Endodermal cell (in vitro differentiated cells): ENCODE results near the gene SATB2. TPM values are rescaled to one million over a fixed set of nuclear protein-coding genes. Genes with fewer than 3 reads are reported as not detected.

ENCODE experiments used
- DNase-seq: peaks from one replicate; pipeline ENCODE4 v3.0.0-alpha.2; 2017
- H3K27ac ChIP-seq: 2 replicates; pipeline ENCODE4 v1.5.1; 2013; ENCODE audit warnings: mild to moderate bottlenecking, low read depth, low read length, moderate library complexity
- H3K27me3 ChIP-seq: 2 replicates; pipeline ENCODE4 v1.6.1; 2013; ENCODE audit warnings: mild to moderate bottlenecking, low read length, moderate library complexity; ENCODE audit not compliant: insufficient read depth, control insufficient read depth, poor library complexity, severe bottlenecking
- H3K36me3 ChIP-seq: 2 replicates; pipeline ENCODE4 v1.7.0; 2013; ENCODE audit warnings: mild to moderate bottlenecking, low read length, moderate library complexity; ENCODE audit not compliant: control insufficient read depth, insufficient read depth
- H3K4me1 ChIP-seq: one replicate; pipeline ENCODE4 v1.7.0; 2013; ENCODE audit warnings: low read length; ENCODE audit not compliant: control insufficient read depth, insufficient read depth
- H3K4me3 ChIP-seq: 2 replicates; pipeline ENCODE4 v1.5.1; 2013; ENCODE audit warnings: mild to moderate bottlenecking, low read length, moderate library complexity
- H3K9ac ChIP-seq: 2 replicates; pipeline ENCODE4 v1.6.1; 2013; ENCODE audit warnings: mild to moderate bottlenecking, low read length, moderate library complexity; ENCODE audit not compliant: poor library complexity, severe bottlenecking; ENCODE audit errors: extremely low read depth
- H3K9me3 ChIP-seq: 2 replicates; pipeline ENCODE4 v1.6.1; 2013; ENCODE audit warnings: mild to moderate bottlenecking, low read length, moderate library complexity; ENCODE audit not compliant: control insufficient read depth
- H3K27ac Mint-ChIP-seq: 2 replicates; pipeline ENCODE4 v1.8.0; 2020; ENCODE audit warnings: mixed read lengths
- H3K27me3 Mint-ChIP-seq: 2 replicates; pipeline ENCODE4 v1.8.0; 2021; ENCODE audit warnings: mild to moderate bottlenecking, mixed read lengths; ENCODE audit not compliant: insufficient read depth
- H3K36me3 Mint-ChIP-seq: 2 replicates; pipeline ENCODE4 v1.8.0; 2020; ENCODE audit warnings: low read depth, mixed read lengths
- H3K4me1 Mint-ChIP-seq: 2 replicates; pipeline ENCODE4 v1.8.0; 2020; ENCODE audit warnings: mixed read lengths
- H3K4me3 Mint-ChIP-seq: 2 replicates; pipeline ENCODE4 v1.8.0; 2020; ENCODE audit warnings: mild to moderate bottlenecking, moderate library complexity, mixed read lengths
- H3K9me3 Mint-ChIP-seq: 2 replicates; pipeline ENCODE4 v1.8.0; 2020; ENCODE audit warnings: mild to moderate bottlenecking, mixed read lengths
- WGBS, 2 experiments: methylation state at CpG; one replicate each; pipeline versions ENCODE4 v1.1.5 to v1.1.7; 2013; ENCODE audit warnings: missing lambda C conversion rate in 2 of 2, mixed read lengths in 1 of 2; ENCODE audit not compliant: insufficient coverage in 1 of 2, insufficient read length in 1 of 2; 5-methylcytosine and 5-hydroxymethylcytosine counted together
- total RNA-seq, 2 donors: library from RNA; stranded (reverse); fragmentation: NEBNext Ultra II Directional in 1 of 2; extraction: Animal tissue kit (Norgen Biotek cat#: 25700) in 1 of 2; gene quantifications; 2 replicates in 1 of 2; 3 replicates in 1 of 2; pipeline ENCODE4 v1.2.1, GENCODE V29; 2021
- TF ChIP-seq, protein P1 (sequence below): fragments of 200-600 bp; sonication (generic); conservative IDR thresholded peaks from 2 replicates; pipeline ENCODE4 v1.5.0; 2021; ENCODE audit warnings: antibody characterized with exemption, mild to moderate bottlenecking

The SATB2 gene
- total RNA-seq, 2 donors from 2014 or later: 2.4 to 3.0 TPM

DNA sequence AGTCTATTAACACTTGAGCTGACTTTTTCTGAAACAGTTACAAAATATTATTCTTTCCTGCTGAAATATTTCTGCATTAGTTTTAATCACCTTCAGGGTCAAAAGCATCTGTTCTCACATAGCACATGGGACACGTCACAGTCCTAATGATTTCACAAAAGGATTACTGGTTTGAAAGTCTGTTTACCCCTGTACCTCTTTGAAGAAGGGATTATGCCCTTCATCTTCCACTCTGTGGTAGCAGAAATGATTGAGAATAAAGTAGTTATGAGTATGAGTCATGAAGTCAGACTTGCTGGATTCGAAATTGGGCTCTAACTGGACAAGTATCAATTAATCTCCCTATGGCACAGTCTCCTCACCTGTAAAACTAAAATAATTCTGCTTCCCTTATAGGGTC lies 121.2 kb downstream of the SATB2 start:
- peaks cover 29% of the 10 kb centered on the region for H3K27me3 ChIP-seq

DNA sequence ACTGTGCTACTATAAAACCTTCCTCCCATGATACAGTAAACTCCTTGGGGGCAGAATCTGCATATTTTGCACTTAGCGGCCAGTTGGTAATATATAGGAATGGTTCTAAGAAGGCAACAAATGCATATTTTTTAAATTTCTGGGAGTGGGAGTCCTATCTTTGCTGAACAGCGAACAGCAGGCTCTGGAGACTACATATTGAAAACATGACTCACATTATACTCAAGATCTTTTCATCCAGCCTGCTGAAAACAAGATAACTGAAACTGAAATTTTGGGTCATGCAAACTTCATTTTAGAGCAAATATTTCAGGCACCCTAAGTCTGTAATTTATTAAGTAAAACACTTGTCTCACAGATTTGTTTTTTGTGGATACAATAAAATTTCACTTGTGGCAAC lies 122.2 kb downstream of the SATB2 start:
- no peak overlapping the region for H3K27ac ChIP-seq
- WGBS, 2 experiments: 97 to 100% methylated on average over 1 to 2 of the region's 2 CpGs
- peaks cover 39% of the 10 kb centered on the region for H3K27me3 ChIP-seq
- Mint-ChIP-seq H3K36me3 (no peaks in the 10 kb centered on the region), H3K4me3 (no peak overlapping the region), H3K4me1 (peaks cover 2% of the 10 kb centered on the region), H3K9me3 (no peaks in the 10 kb centered on the region), H3K27me3 (no peaks in the 10 kb centered on the region), H3K27ac (no peak overlapping the region)
- H3K36me3 ChIP-seq: no peaks in the 10 kb centered on the region
- TF ChIP-seq, protein P1, sequence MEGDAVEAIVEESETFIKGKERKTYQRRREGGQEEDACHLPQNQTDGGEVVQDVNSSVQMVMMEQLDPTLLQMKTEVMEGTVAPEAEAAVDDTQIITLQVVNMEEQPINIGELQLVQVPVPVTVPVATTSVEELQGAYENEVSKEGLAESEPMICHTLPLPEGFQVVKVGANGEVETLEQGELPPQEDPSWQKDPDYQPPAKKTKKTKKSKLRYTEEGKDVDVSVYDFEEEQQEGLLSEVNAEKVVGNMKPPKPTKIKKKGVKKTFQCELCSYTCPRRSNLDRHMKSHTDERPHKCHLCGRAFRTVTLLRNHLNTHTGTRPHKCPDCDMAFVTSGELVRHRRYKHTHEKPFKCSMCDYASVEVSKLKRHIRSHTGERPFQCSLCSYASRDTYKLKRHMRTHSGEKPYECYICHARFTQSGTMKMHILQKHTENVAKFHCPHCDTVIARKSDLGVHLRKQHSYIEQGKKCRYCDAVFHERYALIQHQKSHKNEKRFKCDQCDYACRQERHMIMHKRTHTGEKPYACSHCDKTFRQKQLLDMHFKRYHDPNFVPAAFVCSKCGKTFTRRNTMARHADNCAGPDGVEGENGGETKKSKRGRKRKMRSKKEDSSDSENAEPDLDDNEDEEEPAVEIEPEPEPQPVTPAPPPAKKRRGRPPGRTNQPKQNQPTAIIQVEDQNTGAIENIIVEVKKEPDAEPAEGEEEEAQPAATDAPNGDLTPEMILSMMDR: no peak
- no peaks in the 10 kb centered on the region for H3K9me3 ChIP-seq
- no peaks in the 10 kb centered on the region for H3K4me1 ChIP-seq
- H3K9ac ChIP-seq: no peak overlapping the region
- H3K4me3 ChIP-seq: no peak overlapping the region
- no peak for DNase-seq

More for the DNA sequence above, 121.2 kb downstream of the SATB2 start:
- no peak overlapping the region for H3K27ac Mint-ChIP-seq
- Histone ChIP-seq H3K4me3 (no peak overlapping the region), H3K27ac (no peak overlapping the region), H3K4me1 (no peaks in the 10 kb centered on the region), H3K9me3 (no peaks in the 10 kb centered on the region), H3K36me3 (no peaks in the 10 kb centered on the region), H3K9ac (no peak overlapping the region)
- H3K36me3 Mint-ChIP-seq: no peaks in the 10 kb centered on the region
- 49 to 78% methylated on average over 1 to 2 of the region's 2 CpGs for WGBS, 2 experiments
- no peaks in the 10 kb centered on the region for H3K27me3 Mint-ChIP-seq
- peaks cover 2% of the 10 kb centered on the region for H3K4me1 Mint-ChIP-seq
- no peak for DNase-seq
- TF ChIP-seq, protein P1: no peak
- H3K9me3 Mint-ChIP-seq: no peaks in the 10 kb centered on the region
- no peak overlapping the region for H3K4me3 Mint-ChIP-seq

DNA sequence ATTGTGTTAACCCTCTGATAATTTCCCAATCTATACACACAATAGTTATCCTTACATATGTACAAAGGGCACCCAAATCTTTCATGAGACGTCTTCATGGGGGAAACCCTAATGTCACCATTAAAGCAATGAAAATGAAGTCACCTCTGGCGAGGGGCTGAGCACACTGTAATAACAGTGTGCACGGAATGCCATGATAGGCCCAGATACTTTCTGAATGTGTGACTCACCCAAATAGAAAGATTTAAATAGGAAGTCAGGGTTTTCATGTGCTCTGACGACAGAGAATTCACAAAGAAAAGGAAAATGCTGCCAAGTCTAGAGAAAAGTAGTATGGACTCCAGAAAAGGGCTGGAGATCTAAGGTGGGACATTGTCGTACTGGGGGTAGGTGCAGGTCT lies 128.3 kb downstream of the SATB2 start:
- DNase-seq: no peak
- no peaks in the 10 kb centered on the region for H3K4me1 ChIP-seq
- H3K27me3 ChIP-seq: peaks cover 43% of the 10 kb centered on the region
- H3K9ac ChIP-seq: no peak overlapping the region
- Mint-ChIP-seq H3K9me3 (no peaks in the 10 kb centered on the region), H3K27ac (no peak overlapping the region), H3K4me3 (no peak overlapping the region), H3K27me3 (no peaks in the 10 kb centered on the region), H3K36me3 (no peaks in the 10 kb centered on the region), H3K4me1 (peaks cover 2% of the 10 kb centered on the region)
- TF ChIP-seq, protein P1: no peak
- WGBS, 2 experiments: 82 to 100% methylated on average over 2 to 5 of the region's 5 CpGs
- no peaks in the 10 kb centered on the region for H3K9me3 ChIP-seq
- no peak overlapping the region for H3K4me3 ChIP-seq
- H3K36me3 ChIP-seq: no peaks in the 10 kb centered on the region
- H3K27ac ChIP-seq: no peak overlapping the region
